Lower lobe of right lung (tissue), 2 donors: ENCODE results near the gene NACA2. TPM values are rescaled to one million over a fixed set of nuclear protein-coding genes. Genes with fewer than 3 reads are reported as not detected.
"Not testable (repeated sequence)": the region's sequence is repeated elsewhere in the genome, so short reads cannot be mapped to it uniquely, and the experiment has no call there.

Source experiments
- ATAC-seq, 2 donors: fragments of 200-7000 bp; cut with Tn5 transposase; one replicate each; pipeline ENCODE4 v1.9.1; 2020 to 2022; ENCODE audit warnings: mild to moderate bottlenecking in 2 of 2, moderate library complexity in 2 of 2
- DNase-seq: peaks from one replicate; pipeline ENCODE4 v3.0.0-alpha.2; 2020
- H3K27ac ChIP-seq: fragments of 200-600 bp; one replicate; pipeline ENCODE4 v1.8.0; 2022
- H3K27me3 ChIP-seq: fragments of 200-600 bp; one replicate; pipeline ENCODE4 v1.8.0; 2022; ENCODE audit warnings: low read depth
- H3K36me3 ChIP-seq: fragments of 200-600 bp; one replicate; pipeline ENCODE4 v1.8.0; 2022; ENCODE audit warnings: mild to moderate bottlenecking
- H3K4me1 ChIP-seq: fragments of 200-600 bp; one replicate; pipeline ENCODE4 v1.8.0; 2022
- H3K4me3 ChIP-seq: fragments of 200-600 bp; one replicate; pipeline ENCODE4 v1.8.0; 2022; ENCODE audit warnings: mild to moderate bottlenecking
- H3K9me3 ChIP-seq: fragments of 200-600 bp; one replicate; pipeline ENCODE4 v1.8.0; 2022
- CTCF ChIP-seq: fragments of 200-600 bp; IDR thresholded peaks from one replicate; pipeline ENCODE4 v1.8.0; 2022; ENCODE audit warnings: antibody characterized with exemption, mild to moderate bottlenecking
- intact Hi-C: fragments of 100-400 bp; cut with DNase I; formaldehyde crosslinking; loops from one replicate; pipeline ENCODE4 v1.11.0; 2022
- total RNA-seq: library from RNA; stranded (reverse); fragmentation: NEBNext Ultra II Directional; extraction: Animal tissue kit (Norgen Biotek cat#: 25700); gene quantifications from one replicate; pipeline ENCODE4 v1.2.1, GENCODE V29; 2021
- donor health status: DM: no; HTN: yes; CAD: no; lungs with severe emphysema.

NACA2 gene
- total RNA-seq, 1 donor from 2014 or later: not detected

DNA sequence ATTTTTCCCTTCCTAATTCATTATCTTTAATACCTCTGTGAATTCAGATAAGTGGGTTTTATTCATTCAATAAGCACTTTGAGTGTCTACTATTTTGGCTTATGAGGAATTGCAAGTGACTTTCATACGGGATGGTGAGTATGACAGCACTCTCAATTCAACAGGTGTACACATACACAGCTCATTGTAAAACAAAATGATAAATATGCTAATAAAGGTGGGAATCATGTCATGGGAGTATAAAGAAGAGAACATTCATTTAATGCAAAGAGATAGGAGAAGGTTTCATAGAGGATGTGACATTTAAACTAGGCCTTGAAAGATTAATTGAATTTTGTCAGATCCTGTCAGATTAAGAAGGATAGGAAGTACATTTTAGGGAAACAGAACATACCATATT lies 19.4 kb downstream of the NACA2 start:
- ATAC-seq (no peak), DNase-seq (no peak)
- Histone ChIP-seq H3K4me3 (no peak overlapping the region), H3K36me3 (no peaks in the 10 kb centered on the region), H3K9me3 (peaks cover 6% of the 10 kb centered on the region), H3K27ac (no peak overlapping the region), H3K4me1 (no peaks in the 10 kb centered on the region), H3K27me3 (no peaks in the 10 kb centered on the region)
- intact Hi-C loops: no loop called here
- TF ChIP-seq CTCF: no peak

- no peak for ATAC-seq
- Histone ChIP-seq H3K4me1 (no peaks in the 10 kb centered on the region), H3K4me3 (no peak overlapping the region), H3K36me3 (no peaks in the 10 kb centered on the region), H3K27me3 (no peaks in the 10 kb centered on the region), H3K9me3 (peaks cover 6% of the 10 kb centered on the region), H3K27ac (no peak overlapping the region)
- DNase-seq: no peak
- TF ChIP-seq CTCF: no peak
- intact Hi-C loops: no loop called here
These were observed 20.9 kb downstream of the NACA2 start for GRCh38 chr17:61570118-61570517.

DNA sequence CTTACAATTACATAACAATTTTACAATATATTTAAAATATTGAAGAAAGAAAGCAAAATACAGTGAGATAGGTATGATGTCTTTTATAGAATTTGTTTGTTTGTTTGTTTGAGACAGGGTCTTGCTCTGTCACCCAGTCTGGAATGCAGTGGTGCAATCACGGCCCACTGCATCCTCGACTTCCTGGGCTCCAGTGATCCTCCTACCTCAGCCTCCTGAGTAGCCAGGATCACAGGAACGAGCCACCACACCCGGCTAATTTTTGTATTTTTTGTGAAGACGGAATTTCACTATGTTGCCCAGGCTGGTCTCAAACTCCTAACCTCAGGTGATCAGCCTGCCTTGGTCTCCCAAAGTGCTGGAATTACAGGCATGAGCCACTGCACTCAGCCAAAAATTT lies 21.5 kb downstream of the NACA2 start:
- H3K27me3 ChIP-seq, H3K36me3 ChIP-seq, H3K9me3 ChIP-seq, H3K4me3 ChIP-seq, intact Hi-C loops, H3K4me1 ChIP-seq, DNase-seq, H3K27ac ChIP-seq, ATAC-seq: not testable (repeated sequence)

GRCh38 chr17:61568219-61569072 lies 22.6 kb downstream of the NACA2 start:
- H3K36me3 ChIP-seq: no peaks in the 10 kb centered on the region
- no peak overlapping the region for H3K27ac ChIP-seq
- H3K27me3 ChIP-seq: no peaks in the 10 kb centered on the region
- H3K4me3 ChIP-seq: no peak overlapping the region
- DNase-seq (no peak), ATAC-seq (no peak)
- H3K4me1 ChIP-seq: no peaks in the 10 kb centered on the region
- peaks cover 6% of the 10 kb centered on the region for H3K9me3 ChIP-seq
- no peak for TF ChIP-seq CTCF
- intact Hi-C loops: no loop called here

DNA sequence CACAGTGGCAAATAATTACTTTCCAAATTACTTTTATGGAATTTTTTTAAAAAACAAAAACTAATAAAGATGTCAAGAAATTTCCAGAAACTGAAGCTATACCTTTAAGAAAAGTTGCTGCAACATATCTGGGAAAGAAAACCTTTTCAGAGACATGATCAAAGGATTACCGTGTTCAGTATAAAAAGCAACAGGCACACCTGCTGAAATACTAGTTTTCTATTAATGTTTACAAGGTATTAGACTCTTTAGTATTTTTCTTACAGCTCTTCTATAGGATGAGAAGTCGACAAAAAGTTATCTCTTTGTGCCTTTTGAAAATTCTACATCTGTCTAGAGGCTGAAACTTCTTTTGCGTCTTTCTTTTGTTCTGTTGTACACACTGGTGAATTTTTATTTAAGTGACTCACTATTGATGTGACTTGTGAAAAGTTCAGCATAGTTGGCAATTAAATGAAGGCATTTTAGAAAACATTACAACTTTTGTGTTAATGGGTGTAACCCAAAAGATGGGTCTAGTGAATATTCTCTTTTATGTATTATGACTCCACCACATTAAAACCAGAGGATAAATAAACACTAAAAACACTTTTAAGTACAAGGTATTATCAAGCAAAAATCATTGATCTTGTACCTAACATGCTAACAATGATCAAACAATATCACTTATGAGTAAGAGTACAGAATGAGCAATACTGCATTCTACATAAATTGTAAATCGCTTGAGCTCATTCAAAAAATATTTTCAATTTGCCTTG lies 23.8 kb downstream of the NACA2 start:
- DNase-seq (no peak), ATAC-seq (no peak)
- no peak for TF ChIP-seq CTCF
- Histone ChIP-seq H3K4me1 (no peaks in the 10 kb centered on the region), H3K27ac (no peak overlapping the region), H3K4me3 (no peak overlapping the region), H3K36me3 (no peaks in the 10 kb centered on the region), H3K27me3 (no peaks in the 10 kb centered on the region), H3K9me3 (peaks cover 6% of the 10 kb centered on the region)
- intact Hi-C loops: no loop called here

- H3K36me3 ChIP-seq, H3K27me3 ChIP-seq, H3K4me3 ChIP-seq, intact Hi-C loops, ATAC-seq, H3K27ac ChIP-seq, H3K9me3 ChIP-seq, H3K4me1 ChIP-seq, DNase-seq: not testable (repeated sequence)
These were observed 24.6 kb downstream of the NACA2 start for GRCh38 chr17:61566448-61566847.

- H3K27me3 ChIP-seq, H3K4me3 ChIP-seq, DNase-seq, H3K27ac ChIP-seq, ATAC-seq, intact Hi-C loops, H3K36me3 ChIP-seq, H3K9me3 ChIP-seq, H3K4me1 ChIP-seq: not testable (repeated sequence)
These were observed 25.2 kb downstream of the NACA2 start for GRCh38 chr17:61565850-61566249.
